ENCODE data around the gene ITPKC.

The ITPKC gene

DNA sequence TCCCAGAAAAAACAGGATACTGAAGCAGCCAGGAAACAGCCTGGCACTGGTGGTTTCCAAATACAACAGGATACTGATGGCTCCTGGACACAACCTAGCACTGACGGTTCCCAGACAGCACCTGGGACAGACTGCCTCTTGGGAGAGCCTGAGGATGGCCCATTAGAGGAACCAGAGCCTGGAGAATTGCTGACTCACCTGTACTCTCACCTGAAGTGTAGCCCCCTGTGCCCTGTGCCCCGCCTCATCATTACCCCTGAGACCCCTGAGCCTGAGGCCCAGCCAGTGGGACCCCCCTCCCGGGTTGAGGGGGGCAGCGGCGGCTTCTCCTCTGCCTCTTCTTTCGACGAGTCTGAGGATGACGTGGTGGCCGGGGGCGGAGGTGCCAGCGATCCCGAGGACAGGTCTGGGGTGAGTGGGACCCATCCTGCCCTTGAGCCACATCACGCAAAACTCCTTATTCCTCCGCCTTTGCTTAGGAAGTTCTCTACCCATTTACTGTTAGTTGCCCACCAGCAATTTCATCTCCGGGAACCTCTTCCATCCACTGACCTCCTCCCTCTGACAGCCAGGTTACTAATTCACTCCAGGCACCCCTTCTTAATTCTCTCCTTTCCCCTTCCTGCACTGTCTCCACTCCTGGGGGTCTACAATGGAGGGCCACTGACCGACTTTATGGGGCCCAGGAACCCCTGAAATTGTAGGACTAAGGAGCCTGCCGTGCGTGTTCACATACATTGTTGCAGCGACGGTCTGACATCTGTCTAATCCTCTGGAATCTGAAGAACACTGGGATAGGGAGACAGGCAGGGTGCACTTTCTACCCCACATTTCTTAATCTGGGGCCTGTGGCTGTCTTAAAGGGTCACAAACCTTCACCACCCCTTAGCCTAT lies 1.2 kb downstream of the ITPKC start:
- TF ChIP-seq, protein P1, sequence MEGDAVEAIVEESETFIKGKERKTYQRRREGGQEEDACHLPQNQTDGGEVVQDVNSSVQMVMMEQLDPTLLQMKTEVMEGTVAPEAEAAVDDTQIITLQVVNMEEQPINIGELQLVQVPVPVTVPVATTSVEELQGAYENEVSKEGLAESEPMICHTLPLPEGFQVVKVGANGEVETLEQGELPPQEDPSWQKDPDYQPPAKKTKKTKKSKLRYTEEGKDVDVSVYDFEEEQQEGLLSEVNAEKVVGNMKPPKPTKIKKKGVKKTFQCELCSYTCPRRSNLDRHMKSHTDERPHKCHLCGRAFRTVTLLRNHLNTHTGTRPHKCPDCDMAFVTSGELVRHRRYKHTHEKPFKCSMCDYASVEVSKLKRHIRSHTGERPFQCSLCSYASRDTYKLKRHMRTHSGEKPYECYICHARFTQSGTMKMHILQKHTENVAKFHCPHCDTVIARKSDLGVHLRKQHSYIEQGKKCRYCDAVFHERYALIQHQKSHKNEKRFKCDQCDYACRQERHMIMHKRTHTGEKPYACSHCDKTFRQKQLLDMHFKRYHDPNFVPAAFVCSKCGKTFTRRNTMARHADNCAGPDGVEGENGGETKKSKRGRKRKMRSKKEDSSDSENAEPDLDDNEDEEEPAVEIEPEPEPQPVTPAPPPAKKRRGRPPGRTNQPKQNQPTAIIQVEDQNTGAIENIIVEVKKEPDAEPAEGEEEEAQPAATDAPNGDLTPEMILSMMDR (IDR thresholded peaks at IDR 0.05; ENCODE audit: low read depth, low read length): no peak
- TF ChIP-seq MYC (IDR thresholded peaks at IDR 0.05; ENCODE audit: low read depth, low read length): no peak
- no peak for TF ChIP-seq MAX (IDR thresholded peaks at IDR 0.05; ENCODE audit: low read depth, low read length)
- TF ChIP-seq POLR2A (IDR thresholded peaks at IDR 0.05; ENCODE audit: extremely low read depth, insufficient read length): no peak
- H3K4me3 ChIP-seq (ENCODE audit: low read depth, low read length): peak overlapping the region; percentile 70
- no peak for DNase-seq (ENCODE audit: low read depth)

DNA sequence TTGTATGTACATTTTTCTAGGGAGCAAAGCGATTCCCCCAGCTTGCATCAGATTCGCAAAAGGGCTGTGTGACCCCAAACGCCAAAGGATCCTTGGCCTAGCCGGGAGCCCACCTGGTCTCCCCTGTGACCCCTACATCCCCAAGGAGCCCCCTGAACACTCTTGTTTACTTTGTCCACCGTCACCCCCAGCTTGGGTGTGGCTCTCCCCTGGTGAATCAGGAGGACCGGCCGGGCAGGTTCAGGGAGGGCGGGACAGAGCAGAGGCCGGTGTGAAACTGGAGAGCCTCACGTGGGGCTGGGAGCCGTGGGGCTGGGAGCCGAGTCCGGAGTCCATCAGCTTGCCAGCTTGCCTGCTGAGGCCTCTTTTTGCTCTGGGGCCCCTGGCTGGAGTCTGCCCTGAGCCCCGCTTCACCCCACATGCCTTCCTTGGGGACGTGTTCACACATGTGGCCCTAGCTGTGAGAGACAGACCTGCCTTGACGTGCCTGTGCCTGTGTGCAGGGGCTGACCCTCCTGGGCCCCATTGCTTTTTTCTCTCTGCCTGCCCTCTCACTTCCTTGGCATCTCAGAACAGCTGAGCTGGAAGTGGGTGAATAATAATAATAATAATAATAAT lies 2.0 kb downstream of the ITPKC start:
- DNase-seq (ENCODE audit: low read depth): no peak
- peak overlapping the region; percentile 70 for H3K4me3 ChIP-seq (ENCODE audit: low read depth, low read length)
- no peak for TF ChIP-seq POLR2A (IDR thresholded peaks at IDR 0.05; ENCODE audit: extremely low read depth, insufficient read length)
- TF ChIP-seq MYC (IDR thresholded peaks at IDR 0.05; ENCODE audit: low read depth, low read length): no peak
- TF ChIP-seq, protein P1 (IDR thresholded peaks at IDR 0.05; ENCODE audit: low read depth, low read length): no peak
- no peak for TF ChIP-seq MAX (IDR thresholded peaks at IDR 0.05; ENCODE audit: low read depth, low read length)

DNA sequence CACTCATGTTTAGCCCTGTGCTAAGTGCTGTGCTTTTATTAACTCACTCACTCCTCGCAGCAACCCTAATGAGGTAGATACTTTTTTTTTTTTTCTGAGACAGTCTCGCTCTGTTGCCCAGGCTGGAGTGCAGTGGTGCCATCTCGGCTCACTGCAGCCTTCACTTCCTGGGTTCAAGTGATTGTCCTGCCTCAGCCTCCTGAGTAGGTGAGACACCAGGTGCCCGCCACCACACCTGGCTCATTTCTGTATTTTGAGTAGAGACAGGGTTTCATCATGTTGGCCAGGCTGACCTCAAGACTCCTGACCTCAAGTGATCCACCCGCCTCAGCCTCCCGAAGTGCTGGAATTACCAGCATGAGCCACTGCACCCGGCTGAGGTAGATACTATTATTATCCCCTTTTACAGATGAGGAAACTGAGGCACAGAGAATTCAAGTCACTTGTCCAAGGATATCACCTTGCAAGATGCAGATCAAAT lies 2.5 kb downstream of the ITPKC start:
- DNase-seq (ENCODE audit: low read depth): no peak
- no peak overlapping the region for H3K4me3 ChIP-seq (ENCODE audit: low read depth, low read length)
- TF ChIP-seq MYC (IDR thresholded peaks at IDR 0.05; ENCODE audit: low read depth, low read length) (no peak), MAX (IDR thresholded peaks at IDR 0.05; ENCODE audit: low read depth, low read length) (no peak)
- TF ChIP-seq, protein P1 (IDR thresholded peaks at IDR 0.05; ENCODE audit: low read depth, low read length): no peak

DNA sequence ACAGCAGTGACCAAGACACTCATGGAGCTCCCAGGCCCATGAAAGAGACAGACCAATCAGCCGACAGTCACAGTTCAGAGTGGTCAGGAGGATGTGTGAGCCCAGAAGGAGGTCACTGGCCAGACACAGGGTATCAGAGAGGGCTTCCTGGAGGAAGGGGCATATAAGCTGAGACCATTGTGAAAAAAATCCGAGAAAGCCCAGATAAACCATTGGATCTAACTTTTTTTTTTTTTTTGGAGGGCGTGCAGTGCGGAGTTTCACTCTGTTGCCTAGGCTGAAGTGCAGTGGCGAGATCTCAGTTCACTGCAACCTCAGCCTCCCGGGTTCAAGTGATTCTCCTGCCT lies 4.2 kb downstream of the ITPKC start:
- DNase-seq (ENCODE audit: low read depth): no peak
- H3K4me3 ChIP-seq (ENCODE audit: low read depth, low read length): no peak overlapping the region
- TF ChIP-seq, protein P1 (IDR thresholded peaks at IDR 0.05; ENCODE audit: low read depth, low read length): no peak
- TF ChIP-seq MYC (IDR thresholded peaks at IDR 0.05; ENCODE audit: low read depth, low read length): no peak
- TF ChIP-seq MAX (IDR thresholded peaks at IDR 0.05; ENCODE audit: low read depth, low read length): no peak

DNA sequence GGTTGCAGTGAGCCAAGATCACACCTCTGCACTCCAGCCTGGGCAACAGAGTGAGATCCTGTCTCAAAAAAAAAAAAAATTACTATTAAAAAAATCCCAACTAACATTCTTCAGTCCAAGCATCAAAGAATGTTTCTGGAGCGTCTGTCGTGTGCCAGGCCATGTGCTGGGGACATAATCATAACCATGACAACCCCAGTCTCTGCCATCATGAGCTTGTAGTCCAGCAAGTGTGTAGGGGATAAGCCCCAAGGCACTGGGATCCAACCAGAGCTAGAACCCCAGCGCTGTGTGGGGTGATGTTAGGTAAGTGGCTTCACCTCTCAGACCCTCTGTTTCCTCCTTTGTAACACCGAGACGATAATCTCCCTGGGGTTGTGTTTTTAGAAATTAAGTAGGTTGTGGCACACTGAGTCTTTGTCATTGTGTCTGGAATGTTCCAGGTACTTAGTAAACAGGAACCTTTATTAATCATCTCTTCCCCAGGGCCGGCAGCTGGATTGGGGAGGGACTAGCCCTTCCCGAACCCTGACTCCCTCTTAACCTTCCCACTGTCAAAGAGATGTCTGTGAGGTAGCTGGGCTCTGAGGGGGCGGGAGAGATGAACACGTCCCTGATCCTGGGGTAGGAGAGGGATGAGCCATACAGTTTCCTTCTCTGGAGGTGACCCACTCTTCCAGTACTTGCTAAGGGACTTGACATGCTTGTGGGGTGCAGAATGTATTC lies 5.2 kb downstream of the ITPKC start:
- no peak overlapping the region for H3K4me3 ChIP-seq (ENCODE audit: low read depth, low read length)
- TF ChIP-seq MAX (IDR thresholded peaks at IDR 0.05; ENCODE audit: low read depth, low read length): no peak
- TF ChIP-seq POLR2A (IDR thresholded peaks at IDR 0.05; ENCODE audit: extremely low read depth, insufficient read length): no peak
- no peak for TF ChIP-seq MYC (IDR thresholded peaks at IDR 0.05; ENCODE audit: low read depth, low read length)
- TF ChIP-seq, protein P1 (IDR thresholded peaks at IDR 0.05; ENCODE audit: low read depth, low read length): no peak
- no peak for DNase-seq (ENCODE audit: low read depth)
